ENCODE results near the gene LOXHD1. TPM values are rescaled to one million over a fixed set of nuclear protein-coding genes. Genes with fewer than 3 reads are reported as not detected.

Gene LOXHD1
- total RNA-seq, 1 experiment from 2014 or later: not detected

DNA sequence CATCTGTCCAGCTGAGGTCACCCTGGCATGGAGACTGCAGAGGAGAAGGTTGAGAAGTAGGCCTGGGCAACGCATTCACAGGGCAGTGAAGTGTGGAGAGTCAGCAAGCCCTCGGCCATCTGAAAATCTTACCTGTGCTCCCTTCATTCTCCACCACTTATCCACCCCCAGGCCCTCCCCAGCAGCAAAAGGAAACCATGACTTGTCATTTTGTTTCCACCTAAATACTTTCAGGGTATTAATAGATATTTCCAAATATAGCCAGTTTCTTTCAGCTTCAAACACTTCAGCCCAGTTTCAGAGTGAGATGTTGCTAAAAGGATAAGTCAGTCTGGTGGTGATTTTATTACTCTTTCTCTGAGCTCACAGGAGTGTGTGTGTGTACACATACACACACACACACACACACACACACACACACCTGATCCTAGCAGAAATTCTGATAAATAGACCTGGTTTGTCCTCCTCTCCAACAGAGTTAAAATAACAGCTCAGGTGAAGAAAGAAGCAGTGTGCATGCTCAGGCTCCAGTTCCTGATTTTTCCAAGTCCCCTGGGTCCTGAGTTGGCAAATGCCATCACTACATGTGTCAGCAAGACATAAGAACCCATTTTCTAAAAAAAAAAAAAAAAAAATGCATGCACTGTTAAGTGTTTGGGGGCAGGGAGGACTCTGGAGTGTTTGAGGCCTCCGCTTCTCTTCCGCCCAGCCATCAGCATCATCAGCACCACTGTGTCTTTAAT is 82.8 kb downstream of the LOXHD1 start:
- Histone ChIP-seq H3K36me3 (ENCODE audit: control insufficient read depth, insufficient read depth, low read length) (no peaks in the 10 kb centered on the region), H3K4me3 (ENCODE audit: low read depth in 2 of 2, low read length in 2 of 2) (no peak overlapping the region), H3K9me3 (ENCODE audit: control insufficient read depth, insufficient read depth, low read depth, low read length) (no peaks in the 10 kb centered on the region), H3K4me1 (ENCODE audit: control insufficient read depth, insufficient read depth, low read length) (no peaks in the 10 kb centered on the region), H3K27me3 (ENCODE audit: control insufficient read depth, insufficient read depth, low read length) (no peaks in the 10 kb centered on the region), H3K27ac (ENCODE audit: low read length) (no peak overlapping the region)
- in situ Hi-C loops (cut with HindIII; ENCODE audit: low pct_unique_long_range_greater_than_20kb, low sequenced_read_pairs) (no loop called here), intact Hi-C loops (cut with micrococcal nuclease; ENCODE audit: unreplicated experiment) (no loop called here)
- TF ChIP-seq TCF7L2 (IDR thresholded peaks at IDR 0.05; ENCODE audit: low read depth, low read length) (no peak), SIN3A (IDR thresholded peaks at IDR 0.05; ENCODE audit: borderline replicate concordance, insufficient read depth, low read depth, low read length) (no peak), POLR2AphosphoS5 (IDR thresholded peaks at IDR 0.05; ENCODE audit: low read depth, low read length) (no peak), CTCF (IDR thresholded peaks at IDR 0.05) (no peak)
- TF ChIP-seq, protein P1, sequence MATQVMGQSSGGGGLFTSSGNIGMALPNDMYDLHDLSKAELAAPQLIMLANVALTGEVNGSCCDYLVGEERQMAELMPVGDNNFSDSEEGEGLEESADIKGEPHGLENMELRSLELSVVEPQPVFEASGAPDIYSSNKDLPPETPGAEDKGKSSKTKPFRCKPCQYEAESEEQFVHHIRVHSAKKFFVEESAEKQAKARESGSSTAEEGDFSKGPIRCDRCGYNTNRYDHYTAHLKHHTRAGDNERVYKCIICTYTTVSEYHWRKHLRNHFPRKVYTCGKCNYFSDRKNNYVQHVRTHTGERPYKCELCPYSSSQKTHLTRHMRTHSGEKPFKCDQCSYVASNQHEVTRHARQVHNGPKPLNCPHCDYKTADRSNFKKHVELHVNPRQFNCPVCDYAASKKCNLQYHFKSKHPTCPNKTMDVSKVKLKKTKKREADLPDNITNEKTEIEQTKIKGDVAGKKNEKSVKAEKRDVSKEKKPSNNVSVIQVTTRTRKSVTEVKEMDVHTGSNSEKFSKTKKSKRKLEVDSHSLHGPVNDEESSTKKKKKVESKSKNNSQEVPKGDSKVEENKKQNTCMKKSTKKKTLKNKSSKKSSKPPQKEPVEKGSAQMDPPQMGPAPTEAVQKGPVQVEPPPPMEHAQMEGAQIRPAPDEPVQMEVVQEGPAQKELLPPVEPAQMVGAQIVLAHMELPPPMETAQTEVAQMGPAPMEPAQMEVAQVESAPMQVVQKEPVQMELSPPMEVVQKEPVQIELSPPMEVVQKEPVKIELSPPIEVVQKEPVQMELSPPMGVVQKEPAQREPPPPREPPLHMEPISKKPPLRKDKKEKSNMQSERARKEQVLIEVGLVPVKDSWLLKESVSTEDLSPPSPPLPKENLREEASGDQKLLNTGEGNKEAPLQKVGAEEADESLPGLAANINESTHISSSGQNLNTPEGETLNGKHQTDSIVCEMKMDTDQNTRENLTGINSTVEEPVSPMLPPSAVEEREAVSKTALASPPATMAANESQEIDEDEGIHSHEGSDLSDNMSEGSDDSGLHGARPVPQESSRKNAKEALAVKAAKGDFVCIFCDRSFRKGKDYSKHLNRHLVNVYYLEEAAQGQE (IDR thresholded peaks at IDR 0.05; ENCODE audit: insufficient read depth in 1 of 2, low read depth in 2 of 2, low read length in 1 of 2): no peak
- ChIA-PET POLR2A (no interaction called here), CTCF (no interaction called here)
- DNase-seq (ENCODE audit: low read depth, low spot score) (no peak), ATAC-seq (no peak)
- no TSS peak for BruUV-seq (replicated peaks)

DNA sequence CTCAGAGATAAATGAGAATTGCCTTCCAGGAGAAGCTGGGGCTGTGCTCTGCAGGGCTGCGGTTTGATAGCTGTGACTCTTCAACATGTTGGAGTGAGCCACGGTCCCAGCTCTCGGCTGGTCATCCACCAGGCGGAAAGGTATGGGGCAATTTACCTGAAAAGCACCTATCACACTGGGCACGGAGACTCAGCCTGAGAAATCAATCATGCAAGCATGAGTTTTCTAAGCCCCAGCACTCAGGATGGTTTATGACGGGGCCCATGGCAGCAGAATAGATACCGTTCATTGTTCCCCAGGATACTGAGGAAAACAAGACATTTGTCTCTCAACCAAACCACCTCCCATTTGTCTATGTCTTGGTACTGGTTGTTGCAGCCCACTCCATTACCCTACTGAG is 83.9 kb downstream of the LOXHD1 start:
- ChIA-PET POLR2A (no interaction called here), CTCF (no interaction called here)
- no peak for ATAC-seq
- H3K4me1 ChIP-seq (ENCODE audit: control insufficient read depth, insufficient read depth, low read length): no peaks in the 10 kb centered on the region
- H3K9me3 ChIP-seq (ENCODE audit: control insufficient read depth, insufficient read depth, low read depth, low read length): no peaks in the 10 kb centered on the region
- H3K4me3 ChIP-seq (ENCODE audit: low read depth in 2 of 2, low read length in 2 of 2): no peak overlapping the region
- TF ChIP-seq POLR2AphosphoS5 (IDR thresholded peaks at IDR 0.05; ENCODE audit: low read depth, low read length): no peak
- TF ChIP-seq SIN3A (IDR thresholded peaks at IDR 0.05; ENCODE audit: borderline replicate concordance, insufficient read depth, low read depth, low read length): no peak
- TF ChIP-seq, protein P1 (IDR thresholded peaks at IDR 0.05; ENCODE audit: insufficient read depth in 1 of 2, low read depth in 2 of 2, low read length in 1 of 2): no peak
- TF ChIP-seq TCF7L2 (IDR thresholded peaks at IDR 0.05; ENCODE audit: low read depth, low read length): no peak
- TF ChIP-seq CTCF (IDR thresholded peaks at IDR 0.05): no peak
- no TSS peak for BruUV-seq (replicated peaks)
- no peak overlapping the region for H3K27ac ChIP-seq (ENCODE audit: low read length)
- in situ Hi-C loops (cut with HindIII; ENCODE audit: low pct_unique_long_range_greater_than_20kb, low sequenced_read_pairs) (no loop called here), intact Hi-C loops (cut with micrococcal nuclease; ENCODE audit: unreplicated experiment) (no loop called here)
- no peak for DNase-seq (ENCODE audit: low read depth, low spot score)
- H3K27me3 ChIP-seq (ENCODE audit: control insufficient read depth, insufficient read depth, low read length): no peaks in the 10 kb centered on the region
- no peaks in the 10 kb centered on the region for H3K36me3 ChIP-seq (ENCODE audit: control insufficient read depth, insufficient read depth, low read length)

All from Panc1 (cell line).